Measurements from ENCODE around the gene ETS1.

The ETS1 gene

GRCh38 chr11:128535468-128536457 lies 51.6 kb downstream of the ETS1 start:
- H3K4me1 ChIP-seq (ENCODE audit: low read length): no peaks in the 10 kb centered on the region

DNA sequence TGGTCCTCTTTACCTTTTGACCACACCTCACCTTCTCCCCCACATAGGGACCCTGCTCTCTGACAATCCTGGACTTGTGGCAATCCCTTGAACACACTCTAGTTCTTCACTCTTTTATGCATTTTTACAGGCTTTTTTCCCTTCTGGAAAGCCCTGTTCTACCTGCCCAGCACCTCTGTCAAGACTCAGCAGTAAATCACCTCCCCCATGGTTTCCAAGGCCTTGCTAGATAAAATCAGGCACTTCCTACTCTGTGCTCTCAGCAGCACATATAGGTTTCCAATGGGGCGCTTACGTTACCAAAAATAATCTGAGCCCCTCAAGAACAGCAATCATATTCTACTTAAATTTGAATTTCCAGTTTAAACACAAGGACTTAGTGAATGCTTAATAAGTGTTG lies 53.9 kb downstream of the ETS1 start:
- Histone ChIP-seq H3F3A (ENCODE audit: insufficient read depth, low read length) (no peaks in the 10 kb centered on the region), H3K27me3 (replicated peaks; ENCODE audit: insufficient read depth, low read length) (no peaks in the 10 kb centered on the region), H3K9me2 (replicated peaks; ENCODE audit: insufficient read depth, low read length) (no peaks in the 10 kb centered on the region), H2AFZ (ENCODE audit: low read length) (no peak overlapping the region), H3K36me3 (replicated peaks; ENCODE audit: insufficient read depth, low read length) (no peaks in the 10 kb centered on the region), H3K79me2 (ENCODE audit: low read length) (no peaks in the 10 kb centered on the region), H3K4me1 (ENCODE audit: low read length) (no peaks in the 10 kb centered on the region), H3K4me2 (ENCODE audit: low read depth, low read length) (no peak overlapping the region), H3K4me3 (ENCODE audit: low read length) (no peak overlapping the region), H3K9ac (ENCODE audit: low read length) (no peak overlapping the region), H4K20me1 (ENCODE audit: insufficient read depth, low read length) (no peaks in the 10 kb centered on the region), H3K27ac (ENCODE audit: low read length) (no peak overlapping the region), H3K9me3 (replicated peaks; ENCODE audit: insufficient read depth, low read length) (no peaks in the 10 kb centered on the region)
- DNase-seq: no peak
- TF ChIP-seq, protein P1, sequence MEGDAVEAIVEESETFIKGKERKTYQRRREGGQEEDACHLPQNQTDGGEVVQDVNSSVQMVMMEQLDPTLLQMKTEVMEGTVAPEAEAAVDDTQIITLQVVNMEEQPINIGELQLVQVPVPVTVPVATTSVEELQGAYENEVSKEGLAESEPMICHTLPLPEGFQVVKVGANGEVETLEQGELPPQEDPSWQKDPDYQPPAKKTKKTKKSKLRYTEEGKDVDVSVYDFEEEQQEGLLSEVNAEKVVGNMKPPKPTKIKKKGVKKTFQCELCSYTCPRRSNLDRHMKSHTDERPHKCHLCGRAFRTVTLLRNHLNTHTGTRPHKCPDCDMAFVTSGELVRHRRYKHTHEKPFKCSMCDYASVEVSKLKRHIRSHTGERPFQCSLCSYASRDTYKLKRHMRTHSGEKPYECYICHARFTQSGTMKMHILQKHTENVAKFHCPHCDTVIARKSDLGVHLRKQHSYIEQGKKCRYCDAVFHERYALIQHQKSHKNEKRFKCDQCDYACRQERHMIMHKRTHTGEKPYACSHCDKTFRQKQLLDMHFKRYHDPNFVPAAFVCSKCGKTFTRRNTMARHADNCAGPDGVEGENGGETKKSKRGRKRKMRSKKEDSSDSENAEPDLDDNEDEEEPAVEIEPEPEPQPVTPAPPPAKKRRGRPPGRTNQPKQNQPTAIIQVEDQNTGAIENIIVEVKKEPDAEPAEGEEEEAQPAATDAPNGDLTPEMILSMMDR (IDR thresholded peaks at IDR 0.05; ENCODE audit: low read length): no peak
- no peak for TF ChIP-seq EZH2 (optimal IDR thresholded peaks at IDR 0.05; ENCODE audit: low read depth, low read length)
- no peak for TF ChIP-seq EZH2phosphoT487 (IDR thresholded peaks at IDR 0.05; ENCODE audit: low read length)

More at GRCh38 chr11:128535468-128536457, 51.6 kb downstream of the ETS1 start:
- Histone ChIP-seq H3K79me2 (ENCODE audit: low read length) (no peaks in the 10 kb centered on the region), H3F3A (ENCODE audit: insufficient read depth, low read length) (no peaks in the 10 kb centered on the region), H3K4me3 (ENCODE audit: low read length) (no peak overlapping the region), H3K4me2 (ENCODE audit: low read depth, low read length) (no peak overlapping the region), H4K20me1 (ENCODE audit: insufficient read depth, low read length) (no peaks in the 10 kb centered on the region), H3K9ac (ENCODE audit: low read length) (no peak overlapping the region), H3K27ac (ENCODE audit: low read length) (no peak overlapping the region), H3K9me3 (replicated peaks; ENCODE audit: insufficient read depth, low read length) (no peaks in the 10 kb centered on the region), H2AFZ (ENCODE audit: low read length) (no peak overlapping the region), H3K36me3 (replicated peaks; ENCODE audit: insufficient read depth, low read length) (no peaks in the 10 kb centered on the region), H3K27me3 (replicated peaks; ENCODE audit: insufficient read depth, low read length) (no peaks in the 10 kb centered on the region), H3K9me2 (replicated peaks; ENCODE audit: insufficient read depth, low read length) (no peaks in the 10 kb centered on the region)
- DNase-seq: no peak
- TF ChIP-seq EZH2 (optimal IDR thresholded peaks at IDR 0.05; ENCODE audit: low read depth, low read length) (no peak), EZH2phosphoT487 (IDR thresholded peaks at IDR 0.05; ENCODE audit: low read length) (no peak)
- TF ChIP-seq, protein P1 (IDR thresholded peaks at IDR 0.05; ENCODE audit: low read length): no peak

- TF ChIP-seq, protein P1 (IDR thresholded peaks at IDR 0.05; ENCODE audit: low read length): no peak
- TF ChIP-seq EZH2 (optimal IDR thresholded peaks at IDR 0.05; ENCODE audit: low read depth, low read length) (no peak), EZH2phosphoT487 (IDR thresholded peaks at IDR 0.05; ENCODE audit: low read length) (no peak)
- Histone ChIP-seq H3K9ac (ENCODE audit: low read length) (no peak overlapping the region), H3K4me3 (ENCODE audit: low read length) (no peak overlapping the region), H3K4me1 (ENCODE audit: low read length) (no peaks in the 10 kb centered on the region), H3K27me3 (replicated peaks; ENCODE audit: insufficient read depth, low read length) (no peaks in the 10 kb centered on the region), H3K9me2 (replicated peaks; ENCODE audit: insufficient read depth, low read length) (no peaks in the 10 kb centered on the region), H3K27ac (ENCODE audit: low read length) (no peak overlapping the region), H3K4me2 (ENCODE audit: low read depth, low read length) (no peak overlapping the region), H4K20me1 (ENCODE audit: insufficient read depth, low read length) (no peaks in the 10 kb centered on the region), H3K9me3 (replicated peaks; ENCODE audit: insufficient read depth, low read length) (no peaks in the 10 kb centered on the region), H3K36me3 (replicated peaks; ENCODE audit: insufficient read depth, low read length) (no peaks in the 10 kb centered on the region), H2AFZ (ENCODE audit: low read length) (no peak overlapping the region), H3F3A (ENCODE audit: insufficient read depth, low read length) (no peaks in the 10 kb centered on the region), H3K79me2 (ENCODE audit: low read length) (no peaks in the 10 kb centered on the region)
- DNase-seq: no peak
These were observed 54.7 kb downstream of the ETS1 start for GRCh38 chr11:128532572-128533091.

All from MM.1S (cell line).